ENCODE results near the gene NDOR1. TPM values are rescaled to one million over a fixed set of nuclear protein-coding genes. Genes with fewer than 3 reads are reported as not detected.

NDOR1 gene
- total and polyA plus RNA-seq, 4 donors, result 4.5 to 22.0 (median 12.0) TPM

DNA sequence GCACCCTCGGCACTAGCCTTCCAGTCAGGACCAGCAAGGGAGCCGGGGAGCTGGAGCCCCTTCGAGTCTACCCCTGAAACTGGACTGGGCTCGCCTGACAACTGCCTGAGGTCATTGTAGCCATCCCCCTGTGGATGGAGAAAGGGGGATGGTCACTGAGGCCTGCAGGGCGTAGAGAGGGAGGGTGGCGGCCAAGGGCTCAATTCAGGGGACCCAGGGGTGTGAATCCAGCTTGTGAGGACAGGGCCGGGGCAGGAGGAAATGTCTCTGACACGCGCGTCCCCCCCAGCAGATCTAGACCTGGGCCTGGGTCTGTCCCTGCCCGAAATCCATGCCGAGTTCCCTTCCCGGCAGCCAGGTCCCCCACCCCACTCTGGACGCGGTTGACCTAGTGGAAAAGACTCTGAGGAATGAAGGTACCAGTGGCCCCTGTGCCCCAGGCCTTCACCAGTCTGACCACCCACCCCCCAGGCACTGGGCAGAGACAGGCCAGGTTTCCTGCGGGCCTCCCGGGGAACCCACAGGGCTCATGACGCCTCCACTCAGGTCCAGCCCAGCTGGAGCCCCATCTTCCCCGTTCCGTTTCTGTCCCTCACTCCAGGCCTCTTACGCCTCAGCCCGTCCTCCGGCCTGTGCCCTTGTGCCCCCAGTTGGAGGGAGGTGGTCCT lies 26.0 kb downstream of the NDOR1 start:
- peaks cover 0 to 7% (median 6%) of the 10 kb centered on the region in 5 donors for H3K4me1 ChIP-seq (ENCODE audit: control insufficient read depth in 5 of 5, insufficient read depth in 5 of 5, low read length in 5 of 5)
- WGBS, 2 donors, result 87 to 88% methylated on average over 23 of the region's 23 CpGs
- no peak overlapping the region for H3K4me3 ChIP-seq
- no peak for TF ChIP-seq CTCF (IDR thresholded peaks at IDR 0.05; ENCODE audit: control extremely low read depth, extremely low read depth)
- H3K9ac ChIP-seq (ENCODE audit: insufficient read depth in 1 of 2, low read length in 2 of 2), result no peak overlapping the region
- H3K27ac ChIP-seq (ENCODE audit: low read depth in 1 of 2, low read length in 1 of 2), result no peak overlapping the region
- peaks cover 0 to 3% (median 0%) of the 10 kb centered on the region in 4 donors for H3K9me3 ChIP-seq (ENCODE audit: control insufficient read depth in 4 of 4, insufficient read depth in 3 of 4, low read length in 3 of 4)
- H3K36me3 ChIP-seq (ENCODE audit: control insufficient read depth in 4 of 4, insufficient read depth in 4 of 4, low read length in 4 of 4), result no peaks in the 10 kb centered on the region
- ATAC-seq (ENCODE audit: insufficient read depth, low FRiP score), result no peak
- H3K27me3 ChIP-seq (ENCODE audit: control insufficient read depth in 3 of 3, insufficient read depth in 3 of 3, low read length in 2 of 3), result peaks cover 0 to 6% (median 0%) of the 10 kb centered on the region in 3 donors
- DNase-seq, result no peak

DNA sequence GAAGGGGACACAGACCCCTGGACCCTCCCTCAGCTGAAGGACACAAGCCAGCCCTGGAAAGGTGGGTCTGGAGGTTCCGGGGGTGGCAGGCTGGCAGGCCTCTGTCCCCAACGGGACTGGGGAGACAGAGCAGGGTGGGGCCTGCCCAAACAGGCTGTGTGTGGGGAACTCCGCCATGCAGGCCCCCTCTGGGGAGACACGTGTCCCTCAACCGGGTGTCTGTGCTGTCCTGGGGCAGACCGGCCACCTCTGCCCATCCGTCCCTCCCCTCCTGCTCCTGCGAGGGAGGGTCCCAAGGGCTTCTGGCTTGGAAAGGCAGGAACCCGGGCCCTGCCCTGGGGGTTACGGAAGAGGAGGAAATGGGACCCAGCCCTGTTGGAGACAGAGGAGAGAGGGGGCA lies 26.6 kb downstream of the NDOR1 start:
- 69 to 85% methylated on average over 10 of the region's 10 CpGs for WGBS, 2 donors
- Histone ChIP-seq H3K9ac (ENCODE audit: insufficient read depth in 1 of 2, low read length in 2 of 2) (no peak overlapping the region), H3K36me3 (ENCODE audit: control insufficient read depth in 4 of 4, insufficient read depth in 4 of 4, low read length in 4 of 4) (no peaks in the 10 kb centered on the region), H3K4me3 (no peak overlapping the region), H3K27ac (ENCODE audit: low read depth in 1 of 2, low read length in 1 of 2) (no peak overlapping the region), H3K4me1 (ENCODE audit: control insufficient read depth in 5 of 5, insufficient read depth in 5 of 5, low read length in 5 of 5) (peaks cover 0 to 13% (median 7%) of the 10 kb centered on the region in 5 donors), H3K9me3 (ENCODE audit: control insufficient read depth in 4 of 4, insufficient read depth in 3 of 4, low read length in 3 of 4) (peaks cover 0 to 3% (median 0%) of the 10 kb centered on the region in 4 donors), H3K27me3 (ENCODE audit: control insufficient read depth in 3 of 3, insufficient read depth in 3 of 3, low read length in 2 of 3) (peaks cover 0 to 6% (median 0%) of the 10 kb centered on the region in 3 donors)
- no peak for ATAC-seq (ENCODE audit: insufficient read depth, low FRiP score)
- TF ChIP-seq CTCF (IDR thresholded peaks at IDR 0.05; ENCODE audit: control extremely low read depth, extremely low read depth), result no peak
- no peak for DNase-seq

- H3K27ac ChIP-seq (ENCODE audit: low read depth in 1 of 2, low read length in 1 of 2), result no peak overlapping the region
- H3K27me3 ChIP-seq (ENCODE audit: control insufficient read depth in 3 of 3, insufficient read depth in 3 of 3, low read length in 2 of 3), result peaks cover 0 to 6% (median 0%) of the 10 kb centered on the region in 3 donors
- peaks cover 0 to 14% (median 7%) of the 10 kb centered on the region in 5 donors for H3K4me1 ChIP-seq (ENCODE audit: control insufficient read depth in 5 of 5, insufficient read depth in 5 of 5, low read length in 5 of 5)
- 69 to 81% methylated on average over 22 to 24 of the region's 24 CpGs for WGBS, 2 donors
- ATAC-seq (ENCODE audit: insufficient read depth, low FRiP score) (no peak), DNase-seq (no peak)
- H3K4me3 ChIP-seq, result no peak overlapping the region
- H3K9me3 ChIP-seq (ENCODE audit: control insufficient read depth in 4 of 4, insufficient read depth in 3 of 4, low read length in 3 of 4), result peaks cover 0 to 3% (median 0%) of the 10 kb centered on the region in 4 donors
- H3K9ac ChIP-seq (ENCODE audit: insufficient read depth in 1 of 2, low read length in 2 of 2), result no peak overlapping the region
- no peak for TF ChIP-seq CTCF (IDR thresholded peaks at IDR 0.05; ENCODE audit: control extremely low read depth, extremely low read depth)
- no peaks in the 10 kb centered on the region for H3K36me3 ChIP-seq (ENCODE audit: control insufficient read depth in 4 of 4, insufficient read depth in 4 of 4, low read length in 4 of 4)
Measured at GRCh38 chr9:137232510-137232909, 27.0 kb downstream of the NDOR1 start.
